Tibial nerve (tissue), 3 donors: ENCODE measurements around the gene METTL17.

Experiments
- EP300 ChIP-seq, 2 donors: sonication (generic); formaldehyde crosslinking; IDR thresholded peaks; one replicate each; pipeline ENCODE4 v1.6.1; 2017; ENCODE audit warnings: antibody characterized with exemption in 2 of 2, mild to moderate bottlenecking in 1 of 2
- POLR2A ChIP-seq, 2 donors: fragments of 450-650 bp; IDR thresholded peaks; one replicate each; pipeline ENCODE4 v1.6.1; 2017; ENCODE audit warnings: antibody characterized with exemption in 2 of 2, mild to moderate bottlenecking in 2 of 2, moderate library complexity in 2 of 2

DNA sequence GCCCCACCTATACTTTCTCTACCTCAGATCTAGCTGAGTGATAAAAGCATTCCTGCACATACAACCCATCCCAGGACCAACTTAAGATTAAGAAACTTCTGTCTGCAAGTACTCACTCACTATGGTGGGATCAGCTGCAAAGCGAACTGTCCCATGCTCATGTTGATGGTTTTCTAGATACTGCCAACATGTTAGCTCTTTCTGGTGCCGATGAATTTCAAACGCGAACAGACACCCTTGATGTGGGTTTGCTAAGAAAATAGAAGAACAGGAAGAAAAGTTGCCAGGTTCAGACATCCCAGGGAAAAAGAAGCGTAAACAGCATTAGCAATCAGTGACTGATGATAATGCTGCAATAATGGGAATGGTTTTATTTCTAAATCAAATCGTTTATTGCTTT lies 7.8 kb downstream of the METTL17 start:
- TF ChIP-seq EP300 (IDR thresholded peaks at IDR 0.05) (no peak), POLR2A (IDR thresholded peaks at IDR 0.05) (no peak)
